GM18507 (cell line): ENCODE measurements around the gene TPP2.

ENCODE experiments used
- DNase-seq: peaks from one replicate; pipeline ENCODE4 v3.0.0; 2011; ENCODE audit warnings: low read depth; ENCODE audit not compliant: insufficient read length; ENCODE audit errors: extremely low spot score
- FAIRE-seq: peaks from 2 replicates; lab custom pipeline; 2011; peaks lifted over from hg19 to GRCh38; lab: Jason Lieb, UNC

TPP2 gene

GRCh38 chr13:102707467-102707866, 110.7 kb downstream of the TPP2 start:
- FAIRE-seq (no peak), DNase-seq (no peak)

DNA sequence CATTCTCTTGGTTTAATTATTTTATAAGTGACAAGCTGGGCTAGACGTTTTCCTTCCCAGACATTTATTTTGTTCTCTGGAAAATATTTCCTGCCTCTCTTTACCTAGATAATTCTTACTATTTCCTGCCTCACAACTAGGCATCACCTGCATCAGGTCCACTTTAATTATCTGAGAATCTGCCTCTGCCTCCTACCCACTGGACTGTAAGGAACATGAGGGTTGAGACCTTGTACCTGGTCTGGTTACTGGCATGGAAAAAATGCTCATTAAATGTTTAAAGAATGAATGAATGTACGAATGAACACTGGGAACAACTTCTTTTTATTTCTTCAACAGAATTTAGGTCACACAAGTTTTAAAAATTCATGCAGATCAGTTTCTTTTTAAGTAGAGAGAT, 111.4 kb downstream of the TPP2 start:
- no peak for DNase-seq
- FAIRE-seq: no peak

- DNase-seq: no peak
- FAIRE-seq: no peak
Observed at GRCh38 chr13:102708991-102709390, 112.2 kb downstream of the TPP2 start.

DNA sequence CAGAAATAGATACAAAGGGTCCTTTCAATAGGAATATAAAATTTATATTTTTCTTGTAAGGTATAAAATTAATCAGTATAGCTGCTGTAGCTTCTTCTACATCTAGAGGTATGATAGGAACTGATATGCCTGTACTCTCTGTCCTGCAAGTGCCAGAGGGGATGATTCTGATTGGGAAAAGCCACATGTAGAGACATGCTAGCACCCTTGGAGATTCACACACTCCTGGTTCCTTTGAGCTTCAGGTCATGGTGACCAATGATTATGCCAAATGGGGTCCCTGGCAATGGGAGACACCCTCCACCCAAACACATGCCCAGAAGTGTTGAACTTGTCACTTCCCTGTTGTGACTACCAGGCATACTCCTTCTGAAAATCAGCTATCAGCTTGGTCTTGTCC, 112.8 kb downstream of the TPP2 start:
- no peak for DNase-seq
- no peak for FAIRE-seq

DNA sequence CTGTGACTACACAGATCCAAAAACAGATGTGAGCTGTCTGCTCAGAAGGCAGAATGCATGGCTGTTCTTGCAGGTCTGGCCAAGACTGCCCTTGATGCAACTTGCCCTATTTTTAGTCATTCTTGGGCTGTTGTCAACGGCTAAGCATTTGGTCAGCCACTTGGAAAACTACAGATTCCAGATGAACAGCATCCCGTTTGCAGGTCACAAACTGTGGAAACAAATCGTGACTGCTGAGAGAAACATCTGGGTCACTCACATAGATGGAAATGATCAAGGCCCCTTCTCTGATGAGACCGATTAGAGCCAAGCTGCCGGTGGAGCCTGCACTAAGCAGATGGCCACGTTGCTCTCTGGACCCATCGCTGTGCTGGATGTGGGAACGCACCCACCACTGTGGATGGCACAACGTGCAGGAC, 113.5 kb downstream of the TPP2 start:
- FAIRE-seq (no peak), DNase-seq (no peak)

DNA sequence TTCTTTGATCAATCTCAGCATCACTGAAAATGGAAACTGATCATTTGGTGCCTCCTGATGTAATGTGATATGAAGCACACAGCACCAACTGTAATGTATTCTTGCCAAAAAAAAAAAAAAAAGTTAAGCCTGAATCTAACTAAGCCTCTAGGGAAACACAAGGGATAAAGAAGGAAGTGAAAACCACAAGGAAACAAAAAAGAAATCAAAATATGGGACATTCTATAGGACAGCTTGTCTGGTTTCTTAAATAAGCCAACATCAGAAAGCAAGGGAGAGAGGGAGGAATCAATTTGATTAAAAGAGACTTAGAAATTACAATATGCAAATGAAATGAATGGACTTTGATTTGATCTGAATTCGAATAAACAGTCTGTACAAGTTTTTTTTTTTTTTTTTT, 118.7 kb downstream of the TPP2 start:
- FAIRE-seq (no peak), DNase-seq (no peak)

DNA sequence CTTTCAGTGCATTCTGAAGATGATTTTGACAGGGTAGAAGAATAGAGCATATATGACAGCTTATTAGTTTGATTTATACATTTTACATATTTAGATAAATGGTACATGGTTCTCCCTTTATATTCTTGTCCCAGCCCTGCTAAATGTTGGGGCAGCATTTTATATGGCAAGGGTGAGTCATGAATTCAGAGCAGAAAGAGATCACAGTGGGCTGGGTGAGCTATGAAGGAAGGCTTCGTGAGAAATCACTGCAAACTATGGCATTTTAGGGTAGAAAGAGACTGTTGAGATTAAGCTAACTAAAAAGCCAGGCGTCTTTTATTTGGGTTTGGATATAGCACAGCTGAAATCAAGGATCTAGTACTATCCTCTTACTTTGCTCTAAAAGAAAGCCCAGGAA, 122.0 kb downstream of the TPP2 start:
- FAIRE-seq: no peak
- DNase-seq: no peak

DNA sequence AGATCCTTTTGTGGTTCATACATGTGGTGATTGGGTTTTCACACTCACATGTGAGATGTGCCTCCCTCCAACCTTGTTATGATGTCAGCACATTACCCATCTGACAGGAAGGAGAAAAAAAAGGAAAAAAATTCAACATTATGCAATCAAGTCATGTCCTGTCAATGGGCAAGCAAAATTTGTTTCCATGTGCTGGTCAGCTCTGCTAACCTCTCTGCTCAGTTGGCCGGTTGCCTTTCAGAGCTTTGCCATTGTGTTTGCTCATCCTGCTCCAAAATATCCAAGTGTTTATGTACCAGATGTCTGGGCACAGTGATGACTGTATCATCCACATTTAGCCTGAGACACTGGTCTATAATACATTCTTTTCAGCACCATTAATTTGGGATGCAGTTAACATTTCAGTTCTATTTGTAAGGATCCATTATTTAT, 125.0 kb downstream of the TPP2 start:
- FAIRE-seq: no peak

DNA sequence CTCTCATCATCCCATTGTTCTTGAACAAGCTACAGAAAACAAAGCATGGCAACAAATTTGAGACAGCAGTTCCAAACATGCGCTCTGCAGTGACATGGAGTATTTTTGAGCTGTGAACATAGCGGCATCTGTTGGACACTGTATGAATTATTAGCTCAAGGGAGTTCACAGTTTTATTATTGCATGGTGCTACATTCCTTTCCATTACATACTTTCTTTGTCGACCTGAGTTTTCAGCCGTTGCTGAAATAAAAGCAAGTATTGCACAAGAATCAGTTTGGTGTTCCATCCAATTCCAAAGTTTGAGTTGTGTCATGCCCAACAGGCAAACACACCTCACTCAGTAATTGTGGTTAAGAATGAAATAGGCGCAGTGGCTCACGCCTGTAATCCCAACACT, 128.1 kb downstream of the TPP2 start:
- FAIRE-seq (no peak), DNase-seq (no peak)

More for the DNA sequence above, 125.0 kb downstream of the TPP2 start:
- DNase-seq: no peak

- DNase-seq: no peak
- no peak for FAIRE-seq
Observed at GRCh38 chr13:102726430-102726829, 129.6 kb downstream of the TPP2 start.
